OCI-LY7 (cell line): ENCODE data around the gene DISC1. TPM values are rescaled to one million over a fixed set of nuclear protein-coding genes. Genes with fewer than 3 reads are reported as not detected.

ENCODE experiments used
- BruUV-seq: library from RNA; stranded (reverse); fragments of 400-500 nt; replicated peaks from 2 replicates; lab custom pipeline; 2021; lab: Mats Ljungman, UMichigan
- CTCF ChIA-PET: fragments of 300-600 bp; sonication (Branson Sonifier 250); formaldehyde crosslinking; loops from one replicate; lab custom pipeline; 2022; ENCODE audit warnings: antibody characterized with exemption; ENCODE audit not compliant: unreplicated experiment; lab: Charles Lee
- POLR2A ChIA-PET: fragments of 300-600 bp; sonication (Branson Sonifier 250); formaldehyde crosslinking; loops from one replicate; lab custom pipeline; 2022; ENCODE audit warnings: antibody characterized with exemption; lab: Charles Lee
- DNase-seq: peaks from one replicate; pipeline ENCODE4 v3.0.0-alpha.2; 2015; ENCODE audit warnings: low spot score
- H2AFZ ChIP-seq: fragments of 200-600 bp; sonication (generic), shearing (Covaris generic); 2 replicates; pipeline ENCODE4 v1.6.1; 2014; ENCODE audit warnings: mild to moderate bottlenecking, antibody characterized with exemption, low read length, moderate library complexity
- H3K27ac ChIP-seq: fragments of 200-600 bp; sonication (generic); 2 replicates; pipeline ENCODE4 v1.5.1; 2014; ENCODE audit warnings: mixed run types, low read depth, mild to moderate bottlenecking, moderate library complexity, low read length, inconsistent platforms; ENCODE audit not compliant: poor library complexity, severe bottlenecking
- H3K36me3 ChIP-seq: fragments of 200-600 bp; sonication (generic); 2 replicates; pipeline ENCODE4 v1.6.1; 2014; ENCODE audit warnings: mild to moderate bottlenecking, antibody characterized with exemption, low read length, moderate library complexity, mixed read lengths; ENCODE audit not compliant: insufficient read depth
- H3K4me1 ChIP-seq: fragments of 200-600 bp; sonication (generic); 2 replicates; pipeline ENCODE4 v1.5.1; 2014; ENCODE audit warnings: mild to moderate bottlenecking, low read length; ENCODE audit not compliant: insufficient read depth, poor library complexity, severe bottlenecking
- H3K4me2 ChIP-seq: fragments of 200-600 bp; sonication (generic); 2 replicates; pipeline ENCODE4 v1.6.1; 2014; ENCODE audit warnings: mild to moderate bottlenecking, low read length
- H3K4me3 ChIP-seq: fragments of 200-600 bp; sonication (generic); 2 replicates; pipeline ENCODE4 v1.5.1; 2014; ENCODE audit warnings: mild to moderate bottlenecking, low read depth, low read length; ENCODE audit not compliant: poor library complexity, severe bottlenecking
- H3K79me2 ChIP-seq: fragments of 200-600 bp; sonication (generic); 2 replicates; pipeline ENCODE4 v1.6.1; 2016; ENCODE audit warnings: low read depth, mild to moderate bottlenecking, low read length, moderate library complexity, mixed read lengths; ENCODE audit not compliant: insufficient read depth
- H3K9me2 ChIP-seq: fragments of 200-600 bp; sonication (generic); 2 replicates; pipeline ENCODE4 v1.6.1; 2016; ENCODE audit warnings: mild to moderate bottlenecking, low read length, mixed read lengths; ENCODE audit not compliant: insufficient read depth
- H3K9me3 ChIP-seq: fragments of 200-600 bp; sonication (generic); 2 replicates; pipeline ENCODE4 v1.6.1; 2014; ENCODE audit warnings: mild to moderate bottlenecking, mixed run types, low read length, mixed read lengths
- H4K20me1 ChIP-seq: fragments of 200-600 bp; sonication (generic); 2 replicates; pipeline ENCODE4 v1.6.1; 2014; ENCODE audit warnings: mild to moderate bottlenecking, antibody characterized with exemption, low read length, moderate library complexity, mixed read lengths; ENCODE audit not compliant: insufficient read depth
- CTCF ChIP-seq: fragments of 200-600 bp; sonication (generic); conservative IDR thresholded peaks from 2 replicates; pipeline ENCODE4 v1.5.1; 2014; ENCODE audit warnings: mild to moderate bottlenecking, antibody characterized with exemption, low read length, moderate library complexity, mixed read lengths
- EZH2phosphoT487 ChIP-seq: fragments of 200-600 bp; sonication (generic); IDR thresholded peaks from 2 replicates; pipeline ENCODE4 v1.6.1; 2018; ENCODE audit warnings: low read depth, borderline replicate concordance, mild to moderate bottlenecking, mixed run types, antibody characterized with exemption, low read length, moderate library complexity, mixed read lengths
- intact Hi-C: fragments of 100-400 bp; cut with micrococcal nuclease; formaldehyde crosslinking; loops from one replicate; pipeline ENCODE4 v1.10.0; 2022; ENCODE audit not compliant: unreplicated experiment
- total RNA-seq, 2 experiments: library from RNA; depleted of rRNA in 1 of 2; stranded (reverse); fragments of >200 nt in 1 of 2; shearing (Covaris generic) in 1 of 2; gene quantifications; 2 replicates each; pipeline ENCODE4 v1.2.3, GENCODE V29; 2014 to 2022

The DISC1 gene
- total RNA-seq, 2 experiments from 2014 or later: 0.91 TPM; not detected in 1

GRCh38 chr1:231597971-231598370, 28.6 kb upstream of the DISC1 start:
- CTCF ChIA-PET: interaction anchor here (0.6 kb wide), 1 partner anchor 9 kb away, joined by 3 read pairs; no protein-coding TSS in a partner anchor
- Histone ChIP-seq H3K9me2 (no peaks in the 10 kb centered on the region), H3K4me1 (no peaks in the 10 kb centered on the region), H4K20me1 (no peaks in the 10 kb centered on the region), H2AFZ (no peak overlapping the region), H3K9me3 (no peaks in the 10 kb centered on the region), H3K27ac (no peak overlapping the region), H3K4me3 (no peak overlapping the region), H3K79me2 (no peaks in the 10 kb centered on the region), H3K4me2 (no peak overlapping the region), H3K36me3 (no peaks in the 10 kb centered on the region)
- POLR2A ChIA-PET: interaction anchor here (0.5 to 1.0 kb wide), 2 partner anchors 10 to 35 kb away, joined by 3 to 5 read pairs; no protein-coding TSS in a partner anchor
- BruUV-seq: no TSS peak
- TF ChIP-seq CTCF (no peak), EZH2phosphoT487 (no peak)
- intact Hi-C loops: no loop called here
- DNase-seq: no peak

GRCh38 chr1:231600458-231600976, 26.1 kb upstream of the DISC1 start:
- BruUV-seq: no TSS peak
- intact Hi-C loops: loop anchor here (5.0 kb wide), 2 partner anchors 178 to 683 kb away; partner anchors contain the start of gene EGLN1

More at GRCh38 chr1:231600458-231600976, 26.1 kb upstream of the DISC1 start:
- Histone ChIP-seq H3K4me2 (no peak overlapping the region), H4K20me1 (no peaks in the 10 kb centered on the region), H3K4me3 (no peak overlapping the region), H2AFZ (no peak overlapping the region), H3K79me2 (no peaks in the 10 kb centered on the region), H3K9me2 (no peaks in the 10 kb centered on the region), H3K9me3 (no peaks in the 10 kb centered on the region), H3K36me3 (no peaks in the 10 kb centered on the region), H3K4me1 (no peaks in the 10 kb centered on the region), H3K27ac (no peak overlapping the region)
- POLR2A ChIA-PET: interaction anchor here (0.7 to 1.1 kb wide), 2 partner anchors 19 to 690 kb away, joined by 3 to 5 read pairs; no protein-coding TSS in a partner anchor
- TF ChIP-seq EZH2phosphoT487 (no peak), CTCF (no peak)
- CTCF ChIA-PET: no interaction called here
- DNase-seq: no peak
